Suprapubic skin (tissue), 4 donors: ENCODE data around the gene OTX1.

Experiments
- CTCF ChIP-seq, 2 donors: fragments of 200-600 bp in 1 of 2; fragments of 450-650 bp in 1 of 2; sonication (generic) in 1 of 2; IDR thresholded peaks; one replicate each; pipeline ENCODE4 v1.5.1; 2016 to 2019; ENCODE audit warnings: antibody characterized with exemption in 2 of 2, mild to moderate bottlenecking in 1 of 2, moderate library complexity in 1 of 2
- EP300 ChIP-seq: sonication (generic); formaldehyde crosslinking; IDR thresholded peaks from one replicate; pipeline ENCODE4 v1.6.1; 2017; ENCODE audit warnings: antibody characterized with exemption
- POLR2A ChIP-seq, 2 donors: fragments of 450-650 bp; IDR thresholded peaks; one replicate each; pipeline ENCODE4 v1.6.1; 2017; ENCODE audit warnings: antibody characterized with exemption in 2 of 2, mild to moderate bottlenecking in 2 of 2, moderate library complexity in 2 of 2
- POLR2AphosphoS5 ChIP-seq, 3 donors: sonication (generic); formaldehyde crosslinking; IDR thresholded peaks; one replicate each; pipeline ENCODE4 v1.6.1; 2017; ENCODE audit warnings: antibody characterized with exemption in 3 of 3

GRCh38 chr2:63064661-63065060 is 14.0 kb downstream of the OTX1 start:
- no peak for TF ChIP-seq POLR2A (IDR thresholded peaks at IDR 0.05)
- TF ChIP-seq CTCF (IDR thresholded peaks at IDR 0.05): no peak
- TF ChIP-seq EP300: no peak
- TF ChIP-seq POLR2AphosphoS5 (IDR thresholded peaks at IDR 0.05): no peak
